WTC11 (cell line): ENCODE data around the gene RSAD1.

ENCODE experiments used
- ETV6 ChIP-seq: sonication (generic); formaldehyde crosslinking; IDR thresholded peaks from 2 replicates; pipeline ENCODE4 v1.8.1; 2022; ENCODE audit warnings: mild to moderate bottlenecking, missing genetic modification reagents
- FOXP1 ChIP-seq: sonication (generic); formaldehyde crosslinking; IDR thresholded peaks from 2 replicates; pipeline ENCODE4 v1.8.0; 2022; ENCODE audit warnings: missing genetic modification reagents, mild to moderate bottlenecking, moderate library complexity, borderline replicate concordance
- JUN ChIP-seq: sonication (generic); formaldehyde crosslinking; IDR thresholded peaks from 2 replicates; pipeline ENCODE4 v1.8.0; 2023; ENCODE audit warnings: mild to moderate bottlenecking, missing genetic modification reagents
- ZNF121 ChIP-seq: sonication (generic); formaldehyde crosslinking; IDR thresholded peaks from 2 replicates; pipeline ENCODE4 v1.8.0; 2023; ENCODE audit warnings: missing genetic modification reagents
- TF ChIP-seq, protein P1 (sequence below): sonication (generic); formaldehyde crosslinking; IDR thresholded peaks from 2 replicates; pipeline ENCODE4 v1.8.1; 2023; ENCODE audit warnings: mild to moderate bottlenecking, missing genetic modification reagents
- TF ChIP-seq, protein P2 (sequence below): fragments of 200-600 bp; IDR thresholded peaks from 2 replicates; pipeline ENCODE4 v1.8.0; 2022; ENCODE audit warnings: antibody characterized with exemption
- TF ChIP-seq, protein P3 (sequence below): sonication (generic); formaldehyde crosslinking; IDR thresholded peaks from 2 replicates; pipeline ENCODE4 v1.8.0; 2022; ENCODE audit warnings: mild to moderate bottlenecking, missing genetic modification reagents
- TF ChIP-seq, protein P4 (sequence below): sonication (generic); formaldehyde crosslinking; IDR thresholded peaks from 2 replicates; pipeline ENCODE4 v1.8.0; 2022; ENCODE audit warnings: mild to moderate bottlenecking, missing genetic modification reagents

DNA sequence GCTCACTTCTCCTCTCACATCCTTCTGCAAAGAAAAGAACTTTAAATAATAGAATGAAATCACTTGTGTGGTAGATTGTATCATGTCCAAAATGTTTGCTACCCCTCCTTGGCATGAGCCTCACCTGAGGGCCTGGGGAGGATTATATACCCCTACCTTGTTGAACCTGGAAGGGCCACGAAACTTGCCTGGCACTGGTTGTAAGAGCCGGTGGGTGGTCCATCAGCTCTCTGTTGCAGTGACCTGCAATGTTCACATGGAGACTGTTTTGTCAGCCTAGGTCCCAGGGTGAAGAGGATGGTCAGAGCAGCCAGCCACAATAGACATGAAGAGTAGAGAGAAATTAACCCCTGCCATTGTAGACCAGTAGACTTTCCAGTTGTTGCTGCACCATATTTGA lies 10.2 kb downstream of the RSAD1 start:
- TF ChIP-seq ZNF121 (CRISPR knock-in tag) (no peak), FOXP1 (CRISPR knock-in tag) (no peak), JUN (no peak), ETV6 (CRISPR knock-in tag) (no peak)
- TF ChIP-seq, protein P1, sequence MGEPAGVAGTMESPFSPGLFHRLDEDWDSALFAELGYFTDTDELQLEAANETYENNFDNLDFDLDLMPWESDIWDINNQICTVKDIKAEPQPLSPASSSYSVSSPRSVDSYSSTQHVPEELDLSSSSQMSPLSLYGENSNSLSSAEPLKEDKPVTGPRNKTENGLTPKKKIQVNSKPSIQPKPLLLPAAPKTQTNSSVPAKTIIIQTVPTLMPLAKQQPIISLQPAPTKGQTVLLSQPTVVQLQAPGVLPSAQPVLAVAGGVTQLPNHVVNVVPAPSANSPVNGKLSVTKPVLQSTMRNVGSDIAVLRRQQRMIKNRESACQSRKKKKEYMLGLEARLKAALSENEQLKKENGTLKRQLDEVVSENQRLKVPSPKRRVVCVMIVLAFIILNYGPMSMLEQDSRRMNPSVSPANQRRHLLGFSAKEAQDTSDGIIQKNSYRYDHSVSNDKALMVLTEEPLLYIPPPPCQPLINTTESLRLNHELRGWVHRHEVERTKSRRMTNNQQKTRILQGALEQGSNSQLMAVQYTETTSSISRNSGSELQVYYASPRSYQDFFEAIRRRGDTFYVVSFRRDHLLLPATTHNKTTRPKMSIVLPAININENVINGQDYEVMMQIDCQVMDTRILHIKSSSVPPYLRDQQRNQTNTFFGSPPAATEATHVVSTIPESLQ (CRISPR knock-in tag) = no peak
- TF ChIP-seq, protein P2, sequence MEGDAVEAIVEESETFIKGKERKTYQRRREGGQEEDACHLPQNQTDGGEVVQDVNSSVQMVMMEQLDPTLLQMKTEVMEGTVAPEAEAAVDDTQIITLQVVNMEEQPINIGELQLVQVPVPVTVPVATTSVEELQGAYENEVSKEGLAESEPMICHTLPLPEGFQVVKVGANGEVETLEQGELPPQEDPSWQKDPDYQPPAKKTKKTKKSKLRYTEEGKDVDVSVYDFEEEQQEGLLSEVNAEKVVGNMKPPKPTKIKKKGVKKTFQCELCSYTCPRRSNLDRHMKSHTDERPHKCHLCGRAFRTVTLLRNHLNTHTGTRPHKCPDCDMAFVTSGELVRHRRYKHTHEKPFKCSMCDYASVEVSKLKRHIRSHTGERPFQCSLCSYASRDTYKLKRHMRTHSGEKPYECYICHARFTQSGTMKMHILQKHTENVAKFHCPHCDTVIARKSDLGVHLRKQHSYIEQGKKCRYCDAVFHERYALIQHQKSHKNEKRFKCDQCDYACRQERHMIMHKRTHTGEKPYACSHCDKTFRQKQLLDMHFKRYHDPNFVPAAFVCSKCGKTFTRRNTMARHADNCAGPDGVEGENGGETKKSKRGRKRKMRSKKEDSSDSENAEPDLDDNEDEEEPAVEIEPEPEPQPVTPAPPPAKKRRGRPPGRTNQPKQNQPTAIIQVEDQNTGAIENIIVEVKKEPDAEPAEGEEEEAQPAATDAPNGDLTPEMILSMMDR = no peak
- TF ChIP-seq, protein P3, sequence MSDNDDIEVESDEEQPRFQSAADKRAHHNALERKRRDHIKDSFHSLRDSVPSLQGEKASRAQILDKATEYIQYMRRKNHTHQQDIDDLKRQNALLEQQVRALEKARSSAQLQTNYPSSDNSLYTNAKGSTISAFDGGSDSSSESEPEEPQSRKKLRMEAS (CRISPR knock-in tag) = no peak
- TF ChIP-seq, protein P4, sequence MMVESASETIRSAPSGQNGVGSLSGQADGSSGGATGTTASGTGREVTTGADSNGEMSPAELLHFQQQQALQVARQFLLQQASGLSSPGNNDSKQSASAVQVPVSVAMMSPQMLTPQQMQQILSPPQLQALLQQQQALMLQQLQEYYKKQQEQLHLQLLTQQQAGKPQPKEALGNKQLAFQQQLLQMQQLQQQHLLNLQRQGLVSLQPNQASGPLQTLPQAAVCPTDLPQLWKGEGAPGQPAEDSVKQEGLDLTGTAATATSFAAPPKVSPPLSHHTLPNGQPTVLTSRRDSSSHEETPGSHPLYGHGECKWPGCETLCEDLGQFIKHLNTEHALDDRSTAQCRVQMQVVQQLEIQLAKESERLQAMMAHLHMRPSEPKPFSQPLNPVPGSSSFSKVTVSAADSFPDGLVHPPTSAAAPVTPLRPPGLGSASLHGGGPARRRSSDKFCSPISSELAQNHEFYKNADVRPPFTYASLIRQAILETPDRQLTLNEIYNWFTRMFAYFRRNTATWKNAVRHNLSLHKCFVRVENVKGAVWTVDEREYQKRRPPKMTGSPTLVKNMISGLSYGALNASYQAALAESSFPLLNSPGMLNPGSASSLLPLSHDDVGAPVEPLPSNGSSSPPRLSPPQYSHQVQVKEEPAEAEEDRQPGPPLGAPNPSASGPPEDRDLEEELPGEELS (CRISPR knock-in tag) = no peak
